GM18867 (cell line): ENCODE results near the gene ZNF519.
"Not testable (repeated sequence)": the region's sequence is repeated elsewhere in the genome, so short reads cannot be mapped to it uniquely, and the experiment has no call there.

Source experiments
- ATAC-seq: cut with Tn5 transposase; IDR thresholded peaks from one replicate; pipeline ENCODE4 v1.9.1; 2021; ENCODE audit warnings: mild to moderate bottlenecking, moderate library complexity; ENCODE audit not compliant: unreplicated experiment

ZNF519 gene

GRCh38 chr18:14147935-14148865, 16.0 kb upstream of the ZNF519 start:
- not testable (repeated sequence) for ATAC-seq

GRCh38 chr18:14146771-14147170, 14.5 kb upstream of the ZNF519 start:
- not testable (repeated sequence) for ATAC-seq

GRCh38 chr18:14145581-14146338, 13.5 kb upstream of the ZNF519 start:
- not testable (repeated sequence) for ATAC-seq

GRCh38 chr18:14145021-14145420, 12.8 kb upstream of the ZNF519 start:
- not testable (repeated sequence) for ATAC-seq

GRCh38 chr18:14144628-14144895, 12.3 kb upstream of the ZNF519 start:
- ATAC-seq = no peak

GRCh38 chr18:14143871-14144627, 11.8 kb upstream of the ZNF519 start:
- ATAC-seq = not testable (repeated sequence)

GRCh38 chr18:14143396-14143795, 11.2 kb upstream of the ZNF519 start:
- not testable (repeated sequence) for ATAC-seq

GRCh38 chr18:14142177-14142576, 9.9 kb upstream of the ZNF519 start:
- ATAC-seq = not testable (repeated sequence)

- not testable (repeated sequence) for ATAC-seq
These were observed 7.3 kb upstream of the ZNF519 start for GRCh38 chr18:14139583-14139982.

- ATAC-seq = not testable (repeated sequence)
These were observed 5.7 kb upstream of the ZNF519 start for GRCh38 chr18:14137971-14138370.

GRCh38 chr18:14131696-14132270, 452 bp downstream of the ZNF519 start:
- ATAC-seq = peak; percentile 15

GRCh38 chr18:14130804-14131203, 1.4 kb downstream of the ZNF519 start:
- not testable (repeated sequence) for ATAC-seq

- ATAC-seq = no peak
These were observed 7.5 kb downstream of the ZNF519 start for GRCh38 chr18:14124689-14125088.

- no peak for ATAC-seq
These were observed 10.1 kb downstream of the ZNF519 start for GRCh38 chr18:14122097-14122496.

GRCh38 chr18:14120926-14121325, 11.3 kb downstream of the ZNF519 start:
- no peak for ATAC-seq

- no peak for ATAC-seq
These were observed 14.6 kb downstream of the ZNF519 start for GRCh38 chr18:14117606-14118005.

- ATAC-seq = no peak
These were observed 25.3 kb downstream of the ZNF519 start for GRCh38 chr18:14106906-14107305.

GRCh38 chr18:14104906-14105748, 27.1 kb downstream of the ZNF519 start:
- no peak for ATAC-seq

- ATAC-seq = no peak
These were observed 28.0 kb downstream of the ZNF519 start for GRCh38 chr18:14104201-14104600.
